Stimulated activated naive CD8-positive, alpha-beta T cell treated with anti-CD3 and anti-CD28 coated beads, Interleukin-15, amount 100 ng/mL, for 72 hours (primary cell): ENCODE measurements around the gene MEGF6.

Source experiments
- ATAC-seq: fragments of 150-1000 bp; cut with Tn5 transposase; 2 replicates; pipeline ENCODE4 v1.10.0; 2021; ENCODE audit warnings: mild to moderate bottlenecking, moderate library complexity
- DNase-seq, 2 donors: peaks; one replicate each; pipeline ENCODE4 v3.0.0; 2021 to 2022
- H3K27ac Mint-ChIP-seq, 2 donors: one replicate each; pipeline ENCODE4 v1.8.0; 2022; ENCODE audit warnings: mild to moderate bottlenecking in 2 of 2, mixed read lengths in 2 of 2, moderate library complexity in 2 of 2
- H3K27me3 Mint-ChIP-seq: one replicate; pipeline ENCODE4 v1.8.0; 2022; ENCODE audit warnings: mixed read lengths
- H3K4me1 Mint-ChIP-seq: one replicate; pipeline ENCODE4 v1.8.0; 2022; ENCODE audit warnings: mild to moderate bottlenecking, mixed read lengths
- H3K4me3 Mint-ChIP-seq, 2 donors: one replicate each; pipeline ENCODE4 v1.8.0; 2022; ENCODE audit warnings: mild to moderate bottlenecking in 2 of 2, mixed read lengths in 2 of 2, moderate library complexity in 1 of 2
- H3K9me3 Mint-ChIP-seq, 2 donors: one replicate each; pipeline ENCODE4 v1.8.0; 2022; ENCODE audit warnings: mixed read lengths in 2 of 2

MEGF6 gene

DNA sequence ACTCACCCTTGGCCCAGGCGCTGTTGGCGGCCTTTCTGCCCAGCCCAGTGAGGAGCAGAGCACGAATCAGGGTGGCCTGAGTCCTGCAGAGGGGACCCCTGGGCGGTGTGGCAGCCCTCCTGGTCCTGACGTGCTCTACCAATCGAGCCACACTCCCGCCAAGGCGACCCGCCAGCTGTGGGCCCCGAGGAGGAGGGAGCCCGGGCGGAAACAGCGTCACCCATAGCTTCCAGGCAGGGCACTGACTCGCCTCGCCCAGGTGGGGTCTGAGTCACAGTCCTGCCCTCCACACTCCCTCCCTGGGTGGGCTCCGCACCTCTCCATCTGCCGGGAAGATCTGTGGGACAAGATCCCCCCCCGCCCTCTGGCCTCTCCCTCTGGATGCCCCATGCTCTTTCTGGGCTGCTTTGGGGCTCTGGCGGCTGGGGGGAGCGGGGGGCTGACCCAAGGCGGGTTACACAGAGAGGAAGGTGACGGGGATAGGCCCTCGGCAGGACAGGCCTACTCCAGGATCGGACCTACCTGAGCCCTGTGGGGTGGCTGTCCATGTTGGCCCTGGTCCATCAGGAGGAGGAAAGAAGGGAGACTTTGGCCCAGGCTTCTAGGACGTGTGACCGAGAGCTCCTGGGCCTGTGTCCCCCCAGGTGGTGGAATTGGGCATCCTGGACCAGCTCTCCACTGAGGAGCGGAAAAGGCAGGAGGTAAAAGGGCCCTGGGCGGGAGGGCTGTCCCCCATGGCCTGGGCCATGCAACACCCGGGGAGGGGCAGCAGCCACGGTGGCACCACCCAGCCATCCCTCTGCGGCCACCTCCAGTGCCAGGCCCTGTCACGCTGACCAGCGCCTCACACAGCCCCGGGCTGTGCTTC, 142.8 kb downstream of the MEGF6 start:
- H3K27ac Mint-ChIP-seq = no peak overlapping the region
- H3K9me3 Mint-ChIP-seq = no peaks in the 10 kb centered on the region
- H3K27me3 Mint-ChIP-seq = peaks cover 2% of the 10 kb centered on the region
- DNase-seq (no peak), ATAC-seq (no peak)
- no peak overlapping the region for H3K4me3 Mint-ChIP-seq
- H3K4me1 Mint-ChIP-seq = peaks cover 9% of the 10 kb centered on the region

DNA sequence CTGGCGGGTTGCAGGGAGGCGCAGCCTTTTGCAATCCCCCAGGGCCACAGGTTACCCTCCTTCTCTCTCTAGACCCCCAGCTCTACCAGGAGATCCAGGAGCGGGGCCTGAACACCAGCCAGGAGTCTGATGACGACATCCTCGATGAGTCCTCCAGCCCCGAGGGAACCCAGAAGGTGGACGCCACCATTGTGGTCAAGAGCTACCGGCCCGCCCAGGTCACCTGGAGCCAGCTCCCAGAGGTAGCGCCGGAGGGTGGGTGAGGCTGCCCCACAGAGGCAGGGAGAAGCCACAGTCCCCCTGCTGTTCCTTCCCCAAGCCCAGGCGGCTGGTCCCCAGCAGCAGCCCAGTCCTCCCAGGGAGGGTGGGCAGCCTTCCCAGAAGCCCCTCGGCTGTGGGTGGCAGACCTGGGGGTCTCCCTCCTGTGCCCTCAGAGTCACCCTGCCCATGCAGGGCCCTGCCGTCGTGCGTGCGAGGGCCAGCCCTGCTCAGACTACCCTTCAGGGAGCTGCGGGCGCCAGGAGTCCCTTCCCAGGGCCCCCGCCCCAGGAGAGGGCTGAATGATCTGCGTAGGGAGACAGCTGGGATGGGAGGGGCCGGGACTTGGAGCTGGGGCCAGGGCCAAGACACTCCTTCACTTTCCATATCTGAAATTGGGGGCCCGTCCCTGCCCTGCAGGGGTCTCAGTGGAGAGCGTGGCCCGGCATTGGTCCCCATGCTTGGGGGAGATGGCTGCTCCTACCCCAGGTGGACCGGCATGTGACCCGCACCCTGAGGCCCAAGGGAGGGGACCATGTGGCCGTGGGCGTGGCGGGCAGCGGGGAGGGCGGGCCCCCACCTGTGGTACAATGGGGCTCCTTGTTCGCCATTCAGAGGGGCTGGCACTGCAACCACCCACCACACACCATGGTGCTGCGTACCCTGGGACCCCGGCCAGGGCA, 143.9 kb downstream of the MEGF6 start:
- H3K27me3 Mint-ChIP-seq = no peaks in the 10 kb centered on the region
- ATAC-seq = peak; percentile 27
- H3K27ac Mint-ChIP-seq = no peak overlapping the region
- H3K4me1 Mint-ChIP-seq = peaks cover 9% of the 10 kb centered on the region
- H3K4me3 Mint-ChIP-seq = no peak overlapping the region
- no peaks in the 10 kb centered on the region for H3K9me3 Mint-ChIP-seq
- DNase-seq = no peak

DNA sequence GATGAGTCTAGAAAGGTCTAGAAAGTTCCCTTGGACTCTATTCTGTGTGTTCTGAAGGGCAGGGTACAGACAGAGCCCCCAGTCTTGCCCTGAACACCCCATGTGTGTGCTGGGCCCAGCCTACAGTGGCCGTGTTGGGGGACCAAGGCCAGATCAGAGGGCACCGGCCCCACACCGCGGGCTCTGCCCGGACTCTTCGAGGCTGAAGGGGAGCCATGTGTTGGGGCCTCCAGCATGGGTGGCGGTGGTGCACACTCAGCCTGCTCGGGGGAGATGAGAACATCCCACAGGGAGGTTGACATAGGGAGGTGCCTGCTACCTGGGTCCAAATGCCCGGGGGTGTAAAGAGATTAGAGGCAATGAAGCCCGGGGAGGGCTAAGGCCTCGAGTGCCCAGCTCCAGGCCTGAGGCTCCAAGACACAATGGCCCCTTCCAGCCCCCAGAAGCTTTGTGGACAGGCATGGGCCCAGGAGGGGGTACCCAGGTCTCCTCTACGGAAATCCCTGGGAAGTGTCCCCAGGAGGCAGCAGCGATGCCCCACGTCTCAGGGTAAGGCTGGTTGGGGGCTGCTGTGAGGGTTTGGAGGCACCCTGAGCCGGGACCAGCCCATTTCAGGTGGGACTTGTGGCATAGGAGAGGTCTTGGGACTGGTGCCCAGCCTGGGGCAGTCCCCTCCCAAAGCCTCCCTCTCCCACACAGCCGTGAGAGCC, 144.8 kb downstream of the MEGF6 start:
- no peak overlapping the region for H3K27ac Mint-ChIP-seq
- H3K9me3 Mint-ChIP-seq = no peaks in the 10 kb centered on the region
- no peak overlapping the region for H3K4me3 Mint-ChIP-seq
- no peaks in the 10 kb centered on the region for H3K27me3 Mint-ChIP-seq
- no peak for ATAC-seq
- peaks cover 9% of the 10 kb centered on the region for H3K4me1 Mint-ChIP-seq
- no peak for DNase-seq

DNA sequence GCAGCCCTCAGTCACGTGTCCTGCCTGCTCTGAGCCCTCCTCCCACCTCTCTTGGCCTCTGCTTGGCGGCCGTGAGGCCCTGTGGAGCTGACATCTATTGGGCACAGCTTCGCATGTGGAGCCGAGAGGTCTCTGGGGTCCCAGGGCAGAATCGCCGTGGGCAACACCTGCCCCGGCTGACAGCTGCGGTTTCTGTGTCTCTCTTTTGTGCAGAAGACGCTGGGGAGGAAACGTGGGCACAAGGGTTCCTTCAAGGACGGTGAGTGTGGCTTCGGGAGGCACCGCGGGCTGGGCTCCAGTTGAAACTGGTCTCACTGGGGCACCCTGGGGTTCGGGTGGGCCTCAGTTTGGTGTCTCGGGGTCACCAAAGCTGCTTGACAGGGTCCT, 145.4 kb downstream of the MEGF6 start:
- Mint-ChIP-seq H3K9me3 (no peaks in the 10 kb centered on the region), H3K27me3 (no peaks in the 10 kb centered on the region), H3K4me3 (no peak overlapping the region), H3K4me1 (peaks cover 9% of the 10 kb centered on the region), H3K27ac (peak overlapping the region in 1 of 2 donors; percentile 68)
- no peak for ATAC-seq
- DNase-seq = no peak

DNA sequence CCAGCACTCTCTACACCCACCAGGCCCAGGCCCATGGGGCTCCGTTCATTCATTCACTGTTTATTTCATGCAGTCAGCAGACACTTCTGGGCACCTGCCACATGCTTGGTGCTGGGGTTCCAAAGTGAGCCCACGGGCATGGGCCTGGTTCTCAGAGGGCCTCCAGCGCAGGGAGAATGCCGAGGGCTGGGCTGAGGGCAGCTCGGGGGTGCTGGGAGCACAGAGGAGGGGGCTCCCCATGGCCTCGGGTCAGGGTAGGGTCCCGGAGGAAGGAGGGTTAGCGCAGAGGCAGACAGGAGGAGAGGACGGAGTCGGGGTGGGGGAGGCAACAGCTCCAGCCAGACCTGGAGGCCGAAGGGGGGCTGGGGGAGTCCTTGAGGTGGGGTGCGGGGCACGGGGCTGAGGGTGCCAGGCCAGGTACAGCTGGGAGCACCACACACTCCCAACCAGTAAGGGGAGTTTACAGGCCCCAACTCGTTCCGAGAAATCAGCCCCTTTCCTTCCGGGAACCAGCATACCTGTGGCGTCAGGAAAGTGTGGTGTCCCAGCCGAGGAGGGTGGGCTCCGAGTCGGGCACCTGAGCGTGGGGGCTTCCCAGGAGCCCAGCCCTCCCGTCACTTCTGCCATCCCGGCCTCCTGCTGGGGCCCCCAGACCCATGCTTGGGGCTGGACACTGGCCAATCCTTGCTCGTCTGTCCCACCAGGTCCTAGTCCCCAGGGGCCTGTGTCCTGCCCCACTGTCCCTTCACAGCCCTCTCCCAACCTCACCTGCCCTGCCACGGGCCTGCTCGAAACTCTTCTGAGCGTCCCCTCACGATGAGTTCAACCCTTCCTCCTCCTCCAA, 146.0 kb downstream of the MEGF6 start:
- peaks cover 9% of the 10 kb centered on the region for H3K4me1 Mint-ChIP-seq
- DNase-seq (no peak), ATAC-seq (no peak)
- peak overlapping the region in 1 of 2 donors; percentile 68 for H3K27ac Mint-ChIP-seq
- H3K4me3 Mint-ChIP-seq = no peak overlapping the region
- no peaks in the 10 kb centered on the region for H3K27me3 Mint-ChIP-seq
- no peaks in the 10 kb centered on the region for H3K9me3 Mint-ChIP-seq

DNA sequence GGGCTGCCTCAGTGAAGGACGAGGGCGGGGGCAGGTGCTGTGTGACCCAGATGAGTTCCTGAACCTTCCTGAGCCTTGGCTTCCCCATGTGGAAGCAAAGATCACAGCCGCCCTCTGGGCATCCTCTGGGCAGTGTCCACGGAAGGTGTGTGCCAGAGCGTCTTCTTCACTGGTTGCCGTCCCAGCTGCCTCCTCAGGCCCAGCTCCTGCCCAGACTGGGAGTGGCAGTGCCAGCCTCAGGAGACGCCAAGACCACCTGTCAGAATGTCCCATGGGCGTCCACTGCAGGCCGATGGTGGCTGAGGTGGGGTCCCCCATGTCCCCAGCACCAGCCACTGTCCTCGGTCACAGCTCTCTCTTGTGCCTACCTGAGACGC, 146.7 kb downstream of the MEGF6 start:
- Mint-ChIP-seq H3K4me1 (peaks cover 9% of the 10 kb centered on the region), H3K27ac (no peak overlapping the region), H3K4me3 (no peak overlapping the region), H3K9me3 (no peaks in the 10 kb centered on the region), H3K27me3 (no peaks in the 10 kb centered on the region)
- DNase-seq (no peak), ATAC-seq (no peak)

DNA sequence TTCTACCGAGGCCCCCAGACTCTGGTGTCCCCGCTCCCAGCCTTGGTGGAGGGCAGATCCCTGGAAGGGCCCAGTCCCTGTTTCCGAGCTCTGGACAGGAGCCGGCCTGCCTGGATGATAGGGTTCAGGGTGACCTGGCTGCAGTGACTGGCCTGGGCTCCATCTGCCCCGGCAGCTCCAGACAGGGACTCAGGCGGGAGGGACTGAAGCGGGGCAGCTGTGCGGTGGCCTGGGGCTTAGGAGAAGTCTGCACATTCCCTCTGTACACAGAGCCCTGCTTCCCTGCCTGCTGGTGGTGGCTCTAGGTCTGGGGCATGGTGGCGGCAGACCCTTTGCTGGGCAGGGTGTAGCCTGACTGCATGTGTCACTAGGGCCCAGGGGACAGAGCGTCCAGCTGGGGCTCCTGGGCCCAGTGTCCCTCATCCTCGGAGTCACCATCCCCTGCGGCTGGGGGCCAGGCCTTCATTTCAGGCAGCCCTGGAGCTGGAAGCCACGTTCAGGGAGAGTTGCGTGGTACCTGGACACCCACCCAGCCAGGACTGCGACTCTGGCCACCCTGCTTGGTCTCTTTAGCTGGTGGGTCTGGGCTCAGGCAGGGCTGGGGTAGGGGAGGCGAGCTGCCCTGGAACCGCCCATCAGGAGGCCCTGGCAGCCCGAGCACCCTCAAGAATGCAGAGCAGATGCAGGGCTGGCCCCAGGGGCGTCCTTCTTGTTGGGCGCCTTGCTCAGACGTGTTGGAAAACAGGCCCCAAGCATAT, 147.2 kb downstream of the MEGF6 start:
- H3K9me3 Mint-ChIP-seq = no peaks in the 10 kb centered on the region
- no peak for ATAC-seq
- H3K4me1 Mint-ChIP-seq = peaks cover 9% of the 10 kb centered on the region
- no peak for DNase-seq
- no peak overlapping the region for H3K27ac Mint-ChIP-seq
- H3K4me3 Mint-ChIP-seq = no peak overlapping the region
- no peaks in the 10 kb centered on the region for H3K27me3 Mint-ChIP-seq

DNA sequence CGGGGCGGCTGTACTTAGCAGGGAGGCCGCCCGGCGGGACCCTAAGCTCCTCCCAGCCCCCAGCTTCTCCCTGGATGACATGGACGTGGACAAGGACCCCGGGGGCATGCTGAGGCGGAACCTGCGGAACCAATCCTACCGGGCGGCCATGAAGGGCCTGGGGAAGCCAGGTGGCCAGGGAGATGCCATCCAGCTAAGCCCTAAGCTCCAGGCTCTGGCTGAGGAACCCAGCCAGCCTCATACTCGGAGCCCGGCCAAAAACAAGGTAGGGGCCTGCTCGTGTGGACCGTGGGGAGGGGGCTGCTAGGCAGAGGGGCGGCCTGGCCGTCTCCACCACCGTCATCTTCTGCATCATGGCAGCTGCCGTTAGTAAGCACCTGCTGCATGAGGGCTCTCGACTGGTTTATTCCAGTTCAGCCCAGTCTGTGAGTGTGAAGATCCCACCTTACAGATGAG, 147.9 kb downstream of the MEGF6 start:
- ATAC-seq (no peak), DNase-seq (no peak)
- no peak overlapping the region for H3K4me3 Mint-ChIP-seq
- no peaks in the 10 kb centered on the region for H3K9me3 Mint-ChIP-seq
- H3K27ac Mint-ChIP-seq = no peak overlapping the region
- peaks cover 9% of the 10 kb centered on the region for H3K4me1 Mint-ChIP-seq
- H3K27me3 Mint-ChIP-seq = no peaks in the 10 kb centered on the region

DNA sequence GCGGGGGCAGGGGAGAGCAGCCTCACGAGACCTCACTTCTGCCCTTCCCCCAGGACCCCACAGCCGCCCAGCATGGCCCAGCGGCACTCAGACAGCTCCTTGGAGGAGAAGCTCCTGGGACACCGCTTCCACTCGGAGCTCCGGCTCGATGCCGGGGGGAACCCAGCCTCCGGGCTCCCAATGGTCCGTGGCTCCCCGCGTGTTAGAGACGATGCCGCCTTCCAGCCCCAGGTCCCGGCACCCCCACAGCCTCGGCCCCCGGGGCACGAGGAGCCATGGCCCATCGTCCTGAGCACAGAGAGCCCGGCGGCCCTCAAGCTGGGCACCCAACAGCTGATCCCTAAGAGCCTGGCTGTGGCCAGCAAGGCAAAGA, 148.3 kb downstream of the MEGF6 start:
- H3K9me3 Mint-ChIP-seq = no peaks in the 10 kb centered on the region
- no peaks in the 10 kb centered on the region for H3K27me3 Mint-ChIP-seq
- H3K4me1 Mint-ChIP-seq = peaks cover 9% of the 10 kb centered on the region
- no peak overlapping the region for H3K4me3 Mint-ChIP-seq
- H3K27ac Mint-ChIP-seq = no peak overlapping the region
- no peak for DNase-seq
- ATAC-seq = no peak

DNA sequence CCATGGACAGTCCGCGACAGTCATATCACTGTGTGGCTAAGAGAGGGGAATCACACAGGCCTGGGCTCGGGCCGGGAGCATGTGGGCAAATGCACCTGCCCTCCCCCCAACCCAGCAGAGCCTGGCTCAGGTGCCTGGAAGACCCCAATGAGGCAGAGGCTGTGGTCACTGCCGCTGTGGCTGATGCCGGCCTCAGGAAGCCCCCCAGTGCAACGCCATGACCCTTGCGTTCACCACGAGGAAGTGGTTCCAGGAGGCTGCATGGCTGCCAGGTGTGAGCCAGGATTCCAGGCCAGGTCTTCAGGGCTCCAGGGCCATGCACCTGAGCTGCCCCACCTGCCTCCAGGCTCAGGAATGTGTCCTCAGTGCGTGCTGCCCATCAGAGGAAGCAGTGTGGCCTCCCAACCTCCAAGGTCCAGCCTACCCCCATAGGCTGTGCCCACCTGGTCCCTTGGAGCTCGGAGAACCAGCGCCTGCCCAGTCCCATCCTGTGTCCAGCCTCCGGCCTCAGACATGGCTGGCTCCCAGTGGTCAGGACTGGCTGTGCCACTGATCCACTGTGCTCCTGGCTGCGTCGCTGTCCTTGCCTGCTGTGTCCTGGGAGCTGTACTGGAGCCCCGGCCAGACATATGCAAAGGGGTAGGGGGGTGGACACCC, 148.8 kb downstream of the MEGF6 start:
- Mint-ChIP-seq H3K27me3 (no peaks in the 10 kb centered on the region), H3K27ac (no peak overlapping the region), H3K9me3 (no peaks in the 10 kb centered on the region), H3K4me1 (peaks cover 9% of the 10 kb centered on the region), H3K4me3 (no peak overlapping the region)
- ATAC-seq = no peak
- no peak for DNase-seq

DNA sequence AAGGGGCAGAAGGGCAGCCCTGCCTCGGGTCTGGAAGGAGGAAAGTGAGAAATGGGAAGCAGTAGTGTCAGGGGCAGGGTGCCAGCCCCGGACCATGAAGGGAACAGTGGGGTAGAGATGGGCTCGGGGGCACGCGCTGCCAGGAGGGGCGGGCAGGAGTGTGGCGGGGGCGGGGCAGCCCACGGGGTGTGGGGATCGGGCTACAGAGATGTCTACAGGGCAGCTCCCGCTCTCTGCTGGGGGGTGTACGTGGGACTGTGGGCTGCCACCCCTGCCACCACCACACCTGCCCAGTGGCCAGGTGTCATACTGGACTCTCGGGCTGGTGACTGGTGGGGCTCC, 149.4 kb downstream of the MEGF6 start:
- DNase-seq (no peak), ATAC-seq (peak; percentile 10)
- Mint-ChIP-seq H3K27me3 (no peaks in the 10 kb centered on the region), H3K4me3 (no peak overlapping the region), H3K9me3 (no peaks in the 10 kb centered on the region), H3K27ac (peak overlapping the region in 1 of 2 donors; percentile 4), H3K4me1 (peaks cover 9% of the 10 kb centered on the region)

DNA sequence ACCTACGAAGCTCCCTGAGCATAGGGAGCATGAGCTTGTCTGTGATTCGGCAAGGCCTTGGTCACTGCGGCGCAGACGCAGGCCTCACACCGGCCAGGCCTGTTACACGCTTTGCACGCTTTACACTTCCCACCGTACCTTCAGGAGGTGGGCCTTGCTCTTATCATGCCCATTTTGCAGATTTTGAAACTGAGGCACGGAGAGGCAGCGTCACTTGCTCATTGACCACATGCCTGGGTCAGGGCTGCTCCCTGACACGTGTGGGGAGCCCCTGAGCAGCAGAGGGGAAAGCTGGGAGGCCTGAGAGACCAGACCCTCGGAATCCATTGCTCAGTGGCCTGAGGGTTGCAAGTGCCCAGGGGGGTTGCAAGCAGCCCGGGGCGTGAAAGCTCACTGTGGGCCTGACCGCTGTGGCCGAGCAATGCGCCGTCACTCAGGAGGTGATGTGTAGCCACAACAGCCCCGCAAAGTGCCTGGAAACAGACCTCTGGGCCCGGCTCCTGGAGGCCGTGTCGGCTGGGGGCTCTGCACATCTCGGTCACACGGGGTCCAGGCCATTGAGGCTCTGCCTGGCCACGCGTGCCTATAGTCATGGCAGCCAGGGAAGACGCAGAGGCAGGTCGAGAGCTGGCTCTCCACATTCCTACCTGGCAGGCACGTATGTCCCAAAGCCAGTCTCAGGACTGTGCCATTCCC, 149.9 kb downstream of the MEGF6 start:
- Mint-ChIP-seq H3K4me1 (peaks cover 8% of the 10 kb centered on the region), H3K27ac (peak overlapping the region in 1 of 2 donors; percentile 4), H3K9me3 (no peaks in the 10 kb centered on the region), H3K4me3 (no peak overlapping the region), H3K27me3 (no peaks in the 10 kb centered on the region)
- DNase-seq = no peak
- no peak for ATAC-seq

DNA sequence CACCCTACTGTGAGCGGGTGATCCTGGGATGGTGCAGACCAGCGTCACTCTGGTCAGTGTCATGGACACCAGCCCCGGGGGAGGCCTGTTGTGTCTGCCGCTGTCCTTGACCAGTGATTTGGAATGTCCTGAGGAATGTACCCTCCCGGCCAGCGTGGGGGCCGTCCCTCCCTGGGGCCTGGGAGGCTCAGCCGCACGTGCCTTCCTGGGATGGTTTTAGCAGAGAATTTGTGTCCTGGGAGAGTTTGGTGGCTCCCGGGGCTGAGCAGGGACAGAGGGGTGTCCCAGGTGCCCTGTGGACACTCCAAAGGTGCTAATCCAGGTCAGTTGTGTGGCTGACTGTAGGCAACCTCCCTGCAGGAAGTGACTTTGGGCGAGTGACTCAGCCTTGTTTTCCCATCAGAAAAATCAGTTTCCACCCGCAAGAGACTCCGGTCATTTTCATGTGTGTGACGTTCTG, 150.6 kb downstream of the MEGF6 start:
- Mint-ChIP-seq H3K4me1 (peaks cover 1% of the 10 kb centered on the region), H3K9me3 (no peaks in the 10 kb centered on the region), H3K27ac (no peak overlapping the region), H3K27me3 (no peaks in the 10 kb centered on the region), H3K4me3 (no peak overlapping the region)
- no peak for DNase-seq
- no peak for ATAC-seq
